GM23248 (cell line): Measurements from ENCODE around the gene RER1.

ENCODE experiments used
- EZH2 ChIP-seq: fragments of 200-600 bp; sonication (generic); IDR thresholded peaks from 2 replicates; pipeline ENCODE4 v1.6.1; 2018; ENCODE audit warnings: antibody characterized with exemption, mild to moderate bottlenecking; ENCODE audit not compliant: insufficient read depth, poor library complexity, severe bottlenecking
- EZH2phosphoT487 ChIP-seq: fragments of 200-600 bp; sonication (generic); IDR thresholded peaks from 2 replicates; pipeline ENCODE4 v1.6.1; 2018; ENCODE audit warnings: antibody characterized with exemption, moderate library complexity, mild to moderate bottlenecking, low read depth; ENCODE audit not compliant: insufficient read depth

GRCh38 chr1:2412773-2413494, 21.3 kb downstream of the RER1 start:
- TF ChIP-seq EZH2 (no peak), EZH2phosphoT487 (no peak)
